ENCODE results near the gene SLC35B4. TPM values are rescaled to one million over a fixed set of nuclear protein-coding genes. Genes with fewer than 3 reads are reported as not detected.

SLC35B4 gene
- total RNA-seq, 1 donor from 2014 or later, result 18.7 TPM

- no peak for DNase-seq (ENCODE audit: extremely low spot score, unreplicated experiment)
- Mint-ChIP-seq H3K27me3 (ENCODE audit: unreplicated experiment) (peaks cover 23% of the 10 kb centered on the region), H3K27ac (ENCODE audit: unreplicated experiment) (no peak overlapping the region), H3K36me3 (ENCODE audit: unreplicated experiment) (no peaks in the 10 kb centered on the region), H3K4me1 (ENCODE audit: unreplicated experiment) (no peaks in the 10 kb centered on the region), H3K9me3 (ENCODE audit: unreplicated experiment) (peaks cover 10% of the 10 kb centered on the region), H3K4me3 (ENCODE audit: unreplicated experiment) (no peak overlapping the region)
- TF ChIP-seq CTCF (IDR thresholded peaks at IDR 0.05), result no peak
Observed at GRCh38 chr7:134262322-134262721, 54.4 kb downstream of the SLC35B4 start.

- peaks cover 7% of the 10 kb centered on the region for H3K27me3 Mint-ChIP-seq (ENCODE audit: unreplicated experiment)
- no peaks in the 10 kb centered on the region for H3K9me3 Mint-ChIP-seq (ENCODE audit: unreplicated experiment)
- no peak for DNase-seq (ENCODE audit: extremely low spot score, unreplicated experiment)
- H3K27ac Mint-ChIP-seq (ENCODE audit: unreplicated experiment), result no peak overlapping the region
- no peak for TF ChIP-seq CTCF (IDR thresholded peaks at IDR 0.05)
- H3K4me3 Mint-ChIP-seq (ENCODE audit: unreplicated experiment), result no peak overlapping the region
- H3K36me3 Mint-ChIP-seq (ENCODE audit: unreplicated experiment), result no peaks in the 10 kb centered on the region
- H3K4me1 Mint-ChIP-seq (ENCODE audit: unreplicated experiment), result no peaks in the 10 kb centered on the region
Observed at GRCh38 chr7:134255814-134256213, 60.9 kb downstream of the SLC35B4 start.

GRCh38 chr7:134254311-134254710, 62.4 kb downstream of the SLC35B4 start:
- Mint-ChIP-seq H3K4me1 (ENCODE audit: unreplicated experiment) (no peaks in the 10 kb centered on the region), H3K36me3 (ENCODE audit: unreplicated experiment) (no peaks in the 10 kb centered on the region), H3K9me3 (ENCODE audit: unreplicated experiment) (no peaks in the 10 kb centered on the region), H3K27me3 (ENCODE audit: unreplicated experiment) (peaks cover 10% of the 10 kb centered on the region), H3K4me3 (ENCODE audit: unreplicated experiment) (no peak overlapping the region), H3K27ac (ENCODE audit: unreplicated experiment) (no peak overlapping the region)
- TF ChIP-seq CTCF (IDR thresholded peaks at IDR 0.05), result no peak
- DNase-seq (ENCODE audit: extremely low spot score, unreplicated experiment), result no peak

GRCh38 chr7:134248196-134248595, 68.5 kb downstream of the SLC35B4 start:
- no peaks in the 10 kb centered on the region for H3K9me3 Mint-ChIP-seq (ENCODE audit: unreplicated experiment)
- no peak for TF ChIP-seq CTCF (IDR thresholded peaks at IDR 0.05)
- H3K27ac Mint-ChIP-seq (ENCODE audit: unreplicated experiment), result no peak overlapping the region
- no peak for DNase-seq (ENCODE audit: extremely low spot score, unreplicated experiment)
- H3K36me3 Mint-ChIP-seq (ENCODE audit: unreplicated experiment), result no peaks in the 10 kb centered on the region
- no peaks in the 10 kb centered on the region for H3K4me1 Mint-ChIP-seq (ENCODE audit: unreplicated experiment)
- H3K4me3 Mint-ChIP-seq (ENCODE audit: unreplicated experiment), result no peak overlapping the region
- peaks cover 19% of the 10 kb centered on the region for H3K27me3 Mint-ChIP-seq (ENCODE audit: unreplicated experiment)

- no peaks in the 10 kb centered on the region for H3K36me3 Mint-ChIP-seq (ENCODE audit: unreplicated experiment)
- no peak for TF ChIP-seq CTCF (IDR thresholded peaks at IDR 0.05)
- no peak overlapping the region for H3K4me3 Mint-ChIP-seq (ENCODE audit: unreplicated experiment)
- no peaks in the 10 kb centered on the region for H3K4me1 Mint-ChIP-seq (ENCODE audit: unreplicated experiment)
- peaks cover 19% of the 10 kb centered on the region for H3K27me3 Mint-ChIP-seq (ENCODE audit: unreplicated experiment)
- DNase-seq (ENCODE audit: extremely low spot score, unreplicated experiment), result no peak
- H3K9me3 Mint-ChIP-seq (ENCODE audit: unreplicated experiment), result no peaks in the 10 kb centered on the region
- H3K27ac Mint-ChIP-seq (ENCODE audit: unreplicated experiment), result no peak overlapping the region
Observed at GRCh38 chr7:134246761-134247160, 70.0 kb downstream of the SLC35B4 start.

All from osteocyte (in vitro differentiated cells).